ENCODE measurements around the gene RNF182.
"Not testable (repeated sequence)": the region's sequence is repeated elsewhere in the genome, so short reads cannot be mapped to it uniquely, and the experiment has no call there.

Gene RNF182

GRCh38 chr6:13924949-13925881 is at the start of gene RNF182:
TSS of gene RNF182 (plus strand) at chr6:13924952. CDS start at chr6:13977120, 52,168 bp downstream.
- peak; percentile 58 for DNase-seq

GRCh38 chr6:13877051-13877450 is 47.7 kb upstream of the RNF182 start:
- no peak for DNase-seq

- not testable (repeated sequence) for DNase-seq
Measured at GRCh38 chr6:13880061-13880663, 44.6 kb upstream of the RNF182 start.

- no peak for DNase-seq
Measured at GRCh38 chr6:13881621-13882165, 43.1 kb upstream of the RNF182 start.

- DNase-seq, result no peak
Measured at GRCh38 chr6:13883966-13884365, 40.8 kb upstream of the RNF182 start.

- peak; percentile 7 for DNase-seq
Measured at GRCh38 chr6:13884397-13884796, 40.4 kb upstream of the RNF182 start.

- no peak for DNase-seq
Measured at GRCh38 chr6:13885601-13886000, 39.2 kb upstream of the RNF182 start.

- DNase-seq, result no peak
Measured at GRCh38 chr6:13886949-13887348, 37.8 kb upstream of the RNF182 start.

GRCh38 chr6:13892017-13892645 is 32.6 kb upstream of the RNF182 start:
- DNase-seq, result no peak

GRCh38 chr6:13902922-13903321 is 21.8 kb upstream of the RNF182 start:
- no peak for DNase-seq

GRCh38 chr6:13903364-13903763 is 21.4 kb upstream of the RNF182 start:
- DNase-seq, result no peak

GRCh38 chr6:13907001-13907350 is 17.8 kb upstream of the RNF182 start:
- no peak for DNase-seq

- no peak for DNase-seq
Measured at GRCh38 chr6:13907614-13908215, 17.0 kb upstream of the RNF182 start.

GRCh38 chr6:13908955-13909381 is 15.8 kb upstream of the RNF182 start:
- peak; percentile 49 for DNase-seq

- no peak for DNase-seq
Measured at GRCh38 chr6:13910443-13910842, 14.3 kb upstream of the RNF182 start.

- no peak for DNase-seq
Measured at GRCh38 chr6:13911337-13911736, 13.4 kb upstream of the RNF182 start.

- DNase-seq, result no peak
Measured at GRCh38 chr6:13913226-13914001, 11.3 kb upstream of the RNF182 start.

- DNase-seq, result no peak
Measured at GRCh38 chr6:13914351-13914750, 10.4 kb upstream of the RNF182 start.

GRCh38 chr6:13915561-13916229 is 9.1 kb upstream of the RNF182 start:
- no peak for DNase-seq

- DNase-seq, result no peak
Measured at GRCh38 chr6:13916230-13916944, 8.4 kb upstream of the RNF182 start.

- DNase-seq, result no peak
Measured at GRCh38 chr6:13917141-13917540, 7.6 kb upstream of the RNF182 start.

Measured in activated CD4-positive, alpha-beta T cell treated with anti-CD3 and anti-CD28 coated beads for 48 hours (primary cell).